GM12891 (cell line): Measurements from ENCODE around the gene HSF2BP.

ENCODE experiments used
- POLR2A ChIP-seq: IDR thresholded peaks from 2 replicates; pipeline ENCODE4 v1.6.1; 2011; ENCODE audit warnings: low read depth, low read length, control low read depth
- POLR2AphosphoS5 ChIP-seq: IDR thresholded peaks from 2 replicates; pipeline ENCODE4 v1.6.1; 2011; ENCODE audit warnings: low read depth, low read length, control low read depth

DNA sequence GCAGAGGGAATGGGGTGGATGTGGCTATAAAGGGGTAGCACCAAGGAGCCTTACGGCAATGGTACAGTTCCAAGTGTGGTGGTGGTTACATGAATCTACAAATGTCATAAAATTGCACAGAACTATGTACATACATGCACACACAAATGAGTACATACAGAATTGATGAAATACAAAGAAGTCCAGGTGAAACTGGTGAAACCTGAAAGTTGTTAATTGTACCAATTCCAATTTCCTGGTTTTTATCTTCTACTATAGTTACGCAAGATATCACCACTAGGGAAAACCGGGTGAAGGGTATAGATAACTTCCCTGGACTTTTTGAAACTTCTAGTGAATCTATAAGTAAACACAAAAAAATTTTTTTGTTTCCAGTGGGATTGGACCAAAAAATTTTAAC, 18.9 kb downstream of the HSF2BP start:
- TF ChIP-seq POLR2AphosphoS5 (no peak), POLR2A (no peak)
